Brain microvascular endothelial cell (primary cell): ENCODE data around the gene KCNMA1.

Experiments used
- DNase-seq: peaks from one replicate; pipeline ENCODE4 v3.0.0-alpha.2; 2020
- H3K27ac ChIP-seq: fragments of 250-450 bp; sonication (Bioruptor Pico); 2 replicates; pipeline ENCODE4 v1.5.1; 2020; ENCODE audit warnings: mild to moderate bottlenecking, moderate library complexity
- H3K27me3 ChIP-seq: fragments of 250-450 bp; sonication (Bioruptor Pico); replicated peaks from 2 replicates; pipeline ENCODE4 v1.5.1; 2020; ENCODE audit warnings: mild to moderate bottlenecking
- H3K36me3 ChIP-seq: fragments of 250-450 bp; sonication (Bioruptor Pico); replicated peaks from 2 replicates; pipeline ENCODE4 v1.5.1; 2020; ENCODE audit warnings: mild to moderate bottlenecking
- H3K4me3 ChIP-seq: 2 replicates; pipeline ENCODE4 v1.5.1; 2011; ENCODE audit warnings: low read depth, mild to moderate bottlenecking, control low read depth, low read length, moderate library complexity
- CTCF ChIP-seq: IDR thresholded peaks from 2 replicates; pipeline ENCODE4 v1.5.1; 2011; ENCODE audit warnings: low read depth, mild to moderate bottlenecking, moderate library complexity, low read length, control low read depth, inconsistent platforms; ENCODE audit errors: missing control alignments
- in situ Hi-C: cut with HindIII; loops from 2 replicates; pipeline ENCODE4 v1.10.0; 2017; ENCODE audit warnings: low sequenced_read_pairs, low pct_ligation_motif_present

The KCNMA1 gene

GRCh38 chr10:77512219-77512578, 125.4 kb downstream of the KCNMA1 start:
- no peaks in the 10 kb centered on the region for H3K36me3 ChIP-seq
- no peak for DNase-seq
- H3K27ac ChIP-seq: no peak overlapping the region
- H3K4me3 ChIP-seq: no peak overlapping the region
- TF ChIP-seq CTCF: no peak
- in situ Hi-C loops: no loop called here
- no peaks in the 10 kb centered on the region for H3K27me3 ChIP-seq

DNA sequence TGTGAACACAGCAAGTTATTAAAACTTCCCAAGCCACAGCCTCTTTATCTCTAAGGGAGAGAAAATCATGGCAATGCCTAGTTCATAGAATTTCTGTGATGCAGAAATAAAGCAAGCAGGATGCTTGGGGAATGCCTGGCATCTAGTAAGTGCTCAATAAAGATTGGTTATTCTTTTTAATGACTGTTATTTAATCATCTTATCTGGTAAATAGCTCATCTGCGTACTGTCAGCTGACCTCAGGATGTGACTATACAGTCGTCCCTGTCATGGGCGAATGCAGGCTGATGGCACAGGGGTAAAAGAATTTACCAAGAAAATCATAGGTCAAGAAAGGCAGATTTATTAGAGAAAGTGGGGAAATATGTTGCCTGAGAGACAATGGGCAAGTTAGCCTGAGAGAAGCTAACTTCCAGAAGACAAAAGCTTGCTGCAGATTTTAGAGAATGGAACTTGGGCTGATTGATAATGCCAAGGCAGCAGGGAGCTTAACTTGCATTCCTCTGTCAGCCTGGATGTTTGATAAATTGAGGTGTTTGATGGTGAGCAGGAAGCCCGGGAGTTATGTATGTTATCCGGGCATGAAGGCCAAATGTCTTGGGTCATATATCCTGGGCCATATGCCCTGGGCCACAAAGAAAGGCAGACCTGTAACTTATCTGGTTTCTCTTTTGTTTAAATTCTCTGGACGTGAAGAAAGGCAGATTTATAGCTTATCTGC, 126.0 kb downstream of the KCNMA1 start:
- in situ Hi-C loops: no loop called here
- Histone ChIP-seq H3K36me3 (no peaks in the 10 kb centered on the region), H3K4me3 (no peak overlapping the region), H3K27ac (no peak overlapping the region), H3K27me3 (no peaks in the 10 kb centered on the region)
- no peak for DNase-seq
- no peak for TF ChIP-seq CTCF

DNA sequence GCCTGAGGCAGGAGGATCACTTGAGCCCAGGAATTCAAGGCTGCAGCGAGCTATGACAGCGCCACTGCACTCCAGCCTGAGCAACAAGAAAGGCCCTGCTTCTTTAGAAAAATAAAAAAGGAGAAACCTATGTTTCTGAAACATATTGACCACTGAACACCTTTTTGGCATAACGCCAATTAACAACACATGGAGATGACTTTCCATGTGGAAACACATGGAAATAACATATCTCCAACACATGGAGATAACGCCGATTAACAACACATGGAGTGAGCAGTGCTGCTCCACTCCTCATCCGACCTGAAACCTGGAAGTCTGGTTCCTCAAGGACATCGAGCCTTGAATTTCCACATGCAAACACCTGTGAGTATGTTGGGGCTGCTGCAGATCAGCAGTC, 126.9 kb downstream of the KCNMA1 start:
- Histone ChIP-seq H3K36me3 (no peaks in the 10 kb centered on the region), H3K27ac (no peak overlapping the region), H3K4me3 (no peak overlapping the region), H3K27me3 (no peaks in the 10 kb centered on the region)
- TF ChIP-seq CTCF: no peak
- DNase-seq: no peak
- in situ Hi-C loops: no loop called here

GRCh38 chr10:77510294-77510693, 127.3 kb downstream of the KCNMA1 start:
- no peak overlapping the region for H3K27ac ChIP-seq
- H3K27me3 ChIP-seq: no peaks in the 10 kb centered on the region
- H3K4me3 ChIP-seq: no peak overlapping the region
- in situ Hi-C loops: no loop called here
- no peak for DNase-seq
- no peaks in the 10 kb centered on the region for H3K36me3 ChIP-seq
- no peak for TF ChIP-seq CTCF

DNA sequence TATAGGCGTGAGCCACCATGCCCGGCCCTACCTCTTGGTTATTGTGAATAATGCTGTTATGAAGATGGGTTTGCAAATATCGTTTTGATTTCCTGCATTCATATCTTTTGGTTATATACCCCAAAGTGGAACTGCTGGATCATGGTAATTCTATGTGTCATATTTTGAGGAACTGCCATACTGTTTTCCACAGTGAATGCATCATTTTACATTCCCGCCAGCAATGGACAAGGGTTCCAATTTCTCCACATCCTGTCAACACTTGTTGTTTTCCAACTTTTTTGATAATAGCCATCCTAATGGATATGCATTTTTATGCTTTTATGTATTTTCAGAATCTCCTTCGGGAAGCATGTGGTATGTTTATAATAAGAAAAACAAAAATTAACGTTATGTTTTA, 128.2 kb downstream of the KCNMA1 start:
- no peaks in the 10 kb centered on the region for H3K36me3 ChIP-seq
- H3K27ac ChIP-seq: no peak overlapping the region
- in situ Hi-C loops: no loop called here
- H3K27me3 ChIP-seq: no peaks in the 10 kb centered on the region
- no peak for TF ChIP-seq CTCF
- H3K4me3 ChIP-seq: no peak overlapping the region
- no peak for DNase-seq

- no peak for DNase-seq
- TF ChIP-seq CTCF: no peak
- H3K27ac ChIP-seq: no peak overlapping the region
- no peaks in the 10 kb centered on the region for H3K36me3 ChIP-seq
- H3K27me3 ChIP-seq: no peaks in the 10 kb centered on the region
- in situ Hi-C loops: no loop called here
- no peak overlapping the region for H3K4me3 ChIP-seq
Observed at GRCh38 chr10:77507291-77507880, 130.2 kb downstream of the KCNMA1 start.
